Measurements from ENCODE around the gene SLC35F4.
"Not testable (repeated sequence)": the region's sequence is repeated elsewhere in the genome, so short reads cannot be mapped to it uniquely, and the experiment has no call there.

GRCh38 chr14:57752142-57752695 lies 113.7 kb downstream of the SLC35F4 start:
- TF ChIP-seq CTCF (IDR thresholded peaks at IDR 0.05); POLR2A (IDR thresholded peaks at IDR 0.05); POLR2AphosphoS5 (IDR thresholded peaks at IDR 0.05; ENCODE audit: insufficient read depth in 1 of 2, low read depth in 1 of 2): not testable (repeated sequence)

Measured in vagina (tissue), 2 donors.